ENCODE measurements around the gene WDR17. TPM values are rescaled to one million over a fixed set of nuclear protein-coding genes. Genes with fewer than 3 reads are reported as not detected.

Gene WDR17
- total and polyA plus RNA-seq, 2 of the 13 experiments (the other 11 are each of a cell fraction or from before 2014, with no cell fraction given), result not detected

DNA sequence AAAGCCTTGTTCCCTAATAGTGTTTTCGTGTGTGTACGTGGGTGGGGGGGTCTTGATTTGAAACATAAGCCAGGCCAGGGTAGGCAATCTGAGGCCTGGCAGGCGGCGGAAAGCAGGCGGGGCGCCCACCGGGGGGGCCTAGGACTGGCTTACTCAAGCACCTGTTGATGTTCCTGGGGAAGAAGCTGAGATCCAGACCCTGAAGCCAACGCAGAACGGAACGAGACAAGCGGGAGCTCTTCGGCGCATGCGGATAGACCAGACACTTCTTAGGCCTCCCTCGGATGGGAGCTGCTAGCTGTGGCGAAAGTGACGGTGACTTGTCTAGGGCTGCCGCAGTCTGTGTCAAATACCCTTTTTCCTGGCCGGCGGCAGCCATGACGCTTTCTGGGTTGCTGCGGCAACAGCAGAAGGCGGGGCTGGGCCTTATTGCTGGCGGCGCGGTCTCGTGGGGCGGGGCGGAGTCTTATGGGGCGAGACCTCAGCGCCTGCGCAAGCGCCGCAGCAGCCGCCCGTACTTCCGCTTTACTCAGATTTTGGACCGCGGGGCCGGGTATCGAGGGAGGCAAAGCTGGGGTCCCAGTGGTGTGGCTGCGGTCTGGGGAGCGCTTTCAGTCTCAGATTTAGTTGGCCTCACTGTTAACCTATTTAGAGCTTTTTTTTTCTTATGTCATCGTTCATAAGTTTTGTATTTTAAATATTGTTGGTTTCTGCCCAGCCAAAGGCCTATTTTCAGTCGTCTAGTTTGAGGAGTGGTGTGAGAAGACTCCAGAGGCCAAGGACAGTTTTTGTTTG is 129.7 kb downstream of the WDR17 start, which contains the start of gene SPATA4 (continued):
- TF ChIP-seq, protein P1, sequence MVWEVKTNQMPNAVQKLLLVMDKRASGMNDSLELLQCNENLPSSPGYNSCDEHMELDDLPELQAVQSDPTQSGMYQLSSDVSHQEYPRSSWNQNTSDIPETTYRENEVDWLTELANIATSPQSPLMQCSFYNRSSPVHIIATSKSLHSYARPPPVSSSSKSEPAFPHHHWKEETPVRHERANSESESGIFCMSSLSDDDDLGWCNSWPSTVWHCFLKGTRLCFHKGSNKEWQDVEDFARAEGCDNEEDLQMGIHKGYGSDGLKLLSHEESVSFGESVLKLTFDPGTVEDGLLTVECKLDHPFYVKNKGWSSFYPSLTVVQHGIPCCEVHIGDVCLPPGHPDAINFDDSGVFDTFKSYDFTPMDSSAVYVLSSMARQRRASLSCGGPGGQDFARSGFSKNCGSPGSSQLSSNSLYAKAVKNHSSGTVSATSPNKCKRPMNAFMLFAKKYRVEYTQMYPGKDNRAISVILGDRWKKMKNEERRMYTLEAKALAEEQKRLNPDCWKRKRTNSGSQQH (CRISPR knock-in tag; IDR thresholded peaks at IDR 0.05; ENCODE audit: low read depth), result no peak
- TF ChIP-seq, protein P2, sequence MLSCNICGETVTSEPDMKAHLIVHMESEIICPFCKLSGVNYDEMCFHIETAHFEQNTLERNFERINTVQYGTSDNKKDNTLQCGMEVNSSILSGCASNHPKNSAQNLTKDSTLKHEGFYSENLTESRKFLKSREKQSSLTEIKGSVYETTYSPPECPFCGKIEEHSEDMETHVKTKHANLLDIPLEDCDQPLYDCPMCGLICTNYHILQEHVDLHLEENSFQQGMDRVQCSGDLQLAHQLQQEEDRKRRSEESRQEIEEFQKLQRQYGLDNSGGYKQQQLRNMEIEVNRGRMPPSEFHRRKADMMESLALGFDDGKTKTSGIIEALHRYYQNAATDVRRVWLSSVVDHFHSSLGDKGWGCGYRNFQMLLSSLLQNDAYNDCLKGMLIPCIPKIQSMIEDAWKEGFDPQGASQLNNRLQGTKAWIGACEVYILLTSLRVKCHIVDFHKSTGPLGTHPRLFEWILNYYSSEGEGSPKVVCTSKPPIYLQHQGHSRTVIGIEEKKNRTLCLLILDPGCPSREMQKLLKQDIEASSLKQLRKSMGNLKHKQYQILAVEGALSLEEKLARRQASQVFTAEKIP (CRISPR knock-in tag; IDR thresholded peaks at IDR 0.05; ENCODE audit: borderline replicate concordance), result no peak
- TF ChIP-seq, protein P3, sequence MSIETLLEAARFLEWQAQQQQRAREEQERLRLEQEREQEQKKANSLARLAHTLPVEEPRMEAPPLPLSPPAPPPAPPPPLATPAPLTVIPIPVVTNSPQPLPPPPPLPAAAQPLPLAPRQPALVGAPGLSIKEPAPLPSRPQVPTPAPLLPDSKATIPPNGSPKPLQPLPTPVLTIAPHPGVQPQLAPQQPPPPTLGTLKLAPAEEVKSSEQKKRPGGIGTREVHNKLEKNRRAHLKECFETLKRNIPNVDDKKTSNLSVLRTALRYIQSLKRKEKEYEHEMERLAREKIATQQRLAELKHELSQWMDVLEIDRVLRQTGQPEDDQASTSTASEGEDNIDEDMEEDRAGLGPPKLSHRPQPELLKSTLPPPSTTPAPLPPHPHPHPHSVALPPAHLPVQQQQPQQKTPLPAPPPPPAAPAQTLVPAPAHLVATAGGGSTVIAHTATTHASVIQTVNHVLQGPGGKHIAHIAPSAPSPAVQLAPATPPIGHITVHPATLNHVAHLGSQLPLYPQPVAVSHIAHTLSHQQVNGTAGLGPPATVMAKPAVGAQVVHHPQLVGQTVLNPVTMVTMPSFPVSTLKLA (IDR thresholded peaks at IDR 0.05), result peak; percentile 39
- TF ChIP-seq RCOR2 (CRISPR knock-in tag; IDR thresholded peaks at IDR 0.05), result no peak
- TF ChIP-seq, protein P4, sequence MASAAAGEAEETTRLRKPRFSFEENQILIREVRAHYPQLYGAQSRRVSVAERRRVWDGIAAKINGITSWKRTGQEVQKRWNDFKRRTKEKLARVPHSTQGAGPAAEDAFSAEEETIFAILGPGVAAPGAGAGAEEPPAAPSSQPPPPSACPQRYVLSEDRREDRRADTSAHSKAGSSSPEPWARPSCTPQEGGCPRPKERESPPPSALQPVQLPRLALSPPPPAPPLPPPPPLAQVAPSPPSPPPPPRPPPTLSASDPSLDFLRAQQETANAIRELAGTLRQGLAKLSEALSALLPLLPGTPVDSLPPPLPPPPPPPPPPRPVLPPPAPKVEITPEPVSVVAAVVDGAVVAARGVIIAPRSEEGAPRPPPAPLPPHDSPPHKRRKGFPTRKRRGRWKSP (CRISPR knock-in tag; IDR thresholded peaks at IDR 0.05), result no peak
- TF ChIP-seq ZNF441 (CRISPR knock-in tag; IDR thresholded peaks at IDR 0.05; ENCODE audit: borderline replicate concordance), result 0 out of 2 replicates have a peak, but pooled peaks have one; percentile 25
- TF ChIP-seq ZNF10 (CRISPR knock-in tag; IDR thresholded peaks at IDR 0.05; ENCODE audit: borderline replicate concordance, low read depth), result no peak
- peak; percentile 42; the same call in 1 of the 2 replicates for TF ChIP-seq ZNF788 (CRISPR knock-in tag; IDR thresholded peaks at IDR 0.05; ENCODE audit: borderline replicate concordance)
- peak; percentile 37 for TF ChIP-seq TBL1XR1 (IDR thresholded peaks at IDR 0.05; ENCODE audit: borderline replicate concordance, low read length, partially characterized antibody)
- TF ChIP-seq MAFF (IDR thresholded peaks at IDR 0.05; ENCODE audit: low read depth, low read length), result no peak
- TF ChIP-seq, protein P5, sequence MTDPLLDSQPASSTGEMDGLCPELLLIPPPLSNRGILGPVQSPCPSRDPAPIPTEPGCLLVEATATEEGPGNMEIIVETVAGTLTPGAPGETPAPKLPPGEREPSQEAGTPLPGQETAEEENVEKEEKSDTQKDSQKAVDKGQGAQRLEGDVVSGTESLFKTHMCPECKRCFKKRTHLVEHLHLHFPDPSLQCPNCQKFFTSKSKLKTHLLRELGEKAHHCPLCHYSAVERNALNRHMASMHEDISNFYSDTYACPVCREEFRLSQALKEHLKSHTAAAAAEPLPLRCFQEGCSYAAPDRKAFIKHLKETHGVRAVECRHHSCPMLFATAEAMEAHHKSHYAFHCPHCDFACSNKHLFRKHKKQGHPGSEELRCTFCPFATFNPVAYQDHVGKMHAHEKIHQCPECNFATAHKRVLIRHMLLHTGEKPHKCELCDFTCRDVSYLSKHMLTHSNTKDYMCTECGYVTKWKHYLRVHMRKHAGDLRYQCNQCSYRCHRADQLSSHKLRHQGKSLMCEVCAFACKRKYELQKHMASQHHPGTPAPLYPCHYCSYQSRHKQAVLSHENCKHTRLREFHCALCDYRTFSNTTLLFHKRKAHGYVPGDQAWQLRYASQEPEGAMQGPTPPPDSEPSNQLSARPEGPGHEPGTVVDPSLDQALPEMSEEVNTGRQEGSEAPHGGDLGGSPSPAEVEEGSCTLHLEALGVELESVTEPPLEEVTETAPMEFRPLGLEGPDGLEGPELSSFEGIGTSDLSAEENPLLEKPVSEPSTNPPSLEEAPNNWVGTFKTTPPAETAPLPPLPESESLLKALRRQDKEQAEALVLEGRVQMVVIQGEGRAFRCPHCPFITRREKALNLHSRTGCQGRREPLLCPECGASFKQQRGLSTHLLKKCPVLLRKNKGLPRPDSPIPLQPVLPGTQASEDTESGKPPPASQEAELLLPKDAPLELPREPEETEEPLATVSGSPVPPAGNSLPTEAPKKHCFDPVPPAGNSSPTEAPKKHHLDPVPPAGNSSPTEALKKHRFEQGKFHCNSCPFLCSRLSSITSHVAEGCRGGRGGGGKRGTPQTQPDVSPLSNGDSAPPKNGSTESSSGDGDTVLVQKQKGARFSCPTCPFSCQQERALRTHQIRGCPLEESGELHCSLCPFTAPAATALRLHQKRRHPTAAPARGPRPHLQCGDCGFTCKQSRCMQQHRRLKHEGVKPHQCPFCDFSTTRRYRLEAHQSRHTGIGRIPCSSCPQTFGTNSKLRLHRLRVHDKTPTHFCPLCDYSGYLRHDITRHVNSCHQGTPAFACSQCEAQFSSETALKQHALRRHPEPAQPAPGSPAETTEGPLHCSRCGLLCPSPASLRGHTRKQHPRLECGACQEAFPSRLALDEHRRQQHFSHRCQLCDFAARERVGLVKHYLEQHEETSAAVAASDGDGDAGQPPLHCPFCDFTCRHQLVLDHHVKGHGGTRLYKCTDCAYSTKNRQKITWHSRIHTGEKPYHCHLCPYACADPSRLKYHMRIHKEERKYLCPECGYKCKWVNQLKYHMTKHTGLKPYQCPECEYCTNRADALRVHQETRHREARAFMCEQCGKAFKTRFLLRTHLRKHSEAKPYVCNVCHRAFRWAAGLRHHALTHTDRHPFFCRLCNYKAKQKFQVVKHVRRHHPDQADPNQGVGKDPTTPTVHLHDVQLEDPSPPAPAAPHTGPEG (CRISPR knock-in tag; IDR thresholded peaks at IDR 0.05), result peak; percentile 61; the same call in 1 of the 2 replicates
- TF ChIP-seq, protein P6, sequence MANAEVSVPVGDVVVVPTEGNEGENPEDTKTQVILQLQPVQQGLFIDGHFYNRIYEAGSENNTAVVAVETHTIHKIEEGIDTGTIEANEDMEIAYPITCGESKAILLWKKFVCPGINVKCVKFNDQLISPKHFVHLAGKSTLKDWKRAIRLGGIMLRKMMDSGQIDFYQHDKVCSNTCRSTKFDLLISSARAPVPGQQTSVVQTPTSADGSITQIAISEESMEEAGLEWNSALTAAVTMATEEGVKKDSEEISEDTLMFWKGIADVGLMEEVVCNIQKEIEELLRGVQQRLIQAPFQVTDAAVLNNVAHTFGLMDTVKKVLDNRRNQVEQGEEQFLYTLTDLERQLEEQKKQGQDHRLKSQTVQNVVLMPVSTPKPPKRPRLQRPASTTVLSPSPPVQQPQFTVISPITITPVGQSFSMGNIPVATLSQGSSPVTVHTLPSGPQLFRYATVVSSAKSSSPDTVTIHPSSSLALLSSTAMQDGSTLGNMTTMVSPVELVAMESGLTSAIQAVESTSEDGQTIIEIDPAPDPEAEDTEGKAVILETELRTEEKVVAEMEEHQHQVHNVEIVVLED (CRISPR knock-in tag; IDR thresholded peaks at IDR 0.05; ENCODE audit: borderline replicate concordance), result peak; percentile 47; the same call in 1 of the 2 replicates
- TF ChIP-seq POLR2AphosphoS5 (IDR thresholded peaks at IDR 0.05; ENCODE audit: low read depth, low read length), result peak; percentile 56
- TF ChIP-seq FOXA3 (CRISPR knock-in tag; IDR thresholded peaks at IDR 0.05), result peak; percentile 30; the same call in 1 of the 2 replicates
